Panc1 (cell line): ENCODE results near the gene DOCK4. TPM values are rescaled to one million over a fixed set of nuclear protein-coding genes. Genes with fewer than 3 reads are reported as not detected.

Experiments
- ATAC-seq: fragments of 200-7000 bp; cut with Tn5 transposase; 2 replicates; pipeline ENCODE4 v1.9.1; 2020; ENCODE audit warnings: mild to moderate bottlenecking, moderate library complexity
- BruUV-seq: library from RNA; stranded (reverse); fragments of 400-500 nt; replicated peaks from 2 replicates; lab custom pipeline; 2021; lab: Mats Ljungman, UMichigan
- CTCF ChIA-PET: fragments of 300-600 bp; sonication (Branson Sonifier 250); formaldehyde crosslinking; loops from one replicate; lab custom pipeline; 2022; ENCODE audit warnings: antibody characterized with exemption; lab: Charles Lee
- POLR2A ChIA-PET: fragments of 300-600 bp; sonication (Branson Sonifier 250); formaldehyde crosslinking; loops from one replicate; lab custom pipeline; 2022; ENCODE audit warnings: antibody characterized with exemption; lab: Charles Lee
- DNase-seq: peaks from one replicate; pipeline ENCODE4 v3.0.0-alpha.2; 2010; ENCODE audit warnings: low read depth, low spot score
- H3K27ac ChIP-seq: 2 replicates; pipeline ENCODE4 v1.5.1; 2011; ENCODE audit warnings: mild to moderate bottlenecking, low read length, inconsistent platforms
- H3K27me3 ChIP-seq: fragments of 200-500 bp; sonication (Bioruptor generic); 2 replicates; pipeline ENCODE4 v1.6.0; 2014; ENCODE audit warnings: low read length, inconsistent platforms; ENCODE audit not compliant: control insufficient read depth, insufficient read depth
- H3K36me3 ChIP-seq: fragments of 200-500 bp; sonication (Bioruptor generic); 2 replicates; pipeline ENCODE4 v1.5.1; 2014; ENCODE audit warnings: inconsistent platforms, mild to moderate bottlenecking, low read length, moderate library complexity; ENCODE audit not compliant: control insufficient read depth, insufficient read depth
- H3K4me1 ChIP-seq: 2 replicates; pipeline ENCODE4 v1.5.1; 2011; ENCODE audit warnings: inconsistent platforms, mild to moderate bottlenecking, low read length, moderate library complexity; ENCODE audit not compliant: control insufficient read depth, insufficient read depth
- H3K4me3 ChIP-seq, 2 experiments: 2 replicates each; pipeline ENCODE4 v1.5.1; 2011 to 2012; ENCODE audit warnings: low read depth in 2 of 2, low read length in 2 of 2, mild to moderate bottlenecking in 2 of 2, inconsistent platforms in 1 of 2, moderate library complexity in 1 of 2
- H3K9me3 ChIP-seq: fragments of 200-500 bp; sonication (Bioruptor generic); 2 replicates; pipeline ENCODE4 v1.5.1; 2014; ENCODE audit warnings: low read depth, mild to moderate bottlenecking, inconsistent platforms, low read length, moderate library complexity; ENCODE audit not compliant: control insufficient read depth, insufficient read depth
- CTCF ChIP-seq: fragments of 450-650 bp; IDR thresholded peaks from 2 replicates; pipeline ENCODE4 v1.5.1; 2017; ENCODE audit warnings: mild to moderate bottlenecking
- POLR2AphosphoS5 ChIP-seq: IDR thresholded peaks from 2 replicates; pipeline ENCODE4 v1.6.1; 2012; ENCODE audit warnings: mild to moderate bottlenecking, low read depth, low read length, moderate library complexity
- SIN3A ChIP-seq: IDR thresholded peaks from 2 replicates; pipeline ENCODE4 v1.6.1; 2012; ENCODE audit warnings: low read depth, mild to moderate bottlenecking, low read length, moderate library complexity, borderline replicate concordance; ENCODE audit not compliant: insufficient read depth
- TCF7L2 ChIP-seq: IDR thresholded peaks from 2 replicates; pipeline ENCODE4 v1.6.1; 2011; ENCODE audit warnings: mild to moderate bottlenecking, low read depth, low read length, inconsistent platforms
- in situ Hi-C: cut with HindIII; loops from 2 replicates; pipeline ENCODE4 v1.10.0; 2016; ENCODE audit warnings: low sequenced_read_pairs, low pct_unique_long_range_greater_than_20kb
- intact Hi-C: fragments of 100-400 bp; cut with micrococcal nuclease; formaldehyde crosslinking; loops from one replicate; pipeline ENCODE4 v1.10.0; 2022; ENCODE audit not compliant: unreplicated experiment
- total RNA-seq: library from RNA; stranded (reverse); gene quantifications from one replicate; pipeline ENCODE4 v1.2.1, GENCODE V29; 2021; ENCODE audit not compliant: unreplicated experiment
- TF ChIP-seq, protein P1 (sequence below), 2 experiments: IDR thresholded peaks; 2 replicates each; pipeline ENCODE4 v1.6.1; 2011 to 2012; ENCODE audit warnings: low read depth in 2 of 2, control low read depth in 1 of 2, low read length in 1 of 2, mild to moderate bottlenecking in 1 of 2, moderate library complexity in 1 of 2; ENCODE audit not compliant: insufficient read depth in 1 of 2

DOCK4 gene
- total RNA-seq, 1 experiment from 2014 or later, result 10.8 TPM

GRCh38 chr7:111789870-111790269, 416.3 kb downstream of the DOCK4 start:
- Histone ChIP-seq H3K36me3 (no peaks in the 10 kb centered on the region; the same call in 1 of the 2 replicates), H3K9me3 (no peaks in the 10 kb centered on the region), H3K4me3 (no peak overlapping the region), H3K27me3 (no peaks in the 10 kb centered on the region), H3K4me1 (no peaks in the 10 kb centered on the region), H3K27ac (no peak overlapping the region)
- in situ Hi-C loops (no loop called here), intact Hi-C loops (no loop called here)
- ATAC-seq (no peak), DNase-seq (no peak)
- no TSS peak for BruUV-seq
- no peak for TF ChIP-seq SIN3A
- TF ChIP-seq TCF7L2, result no peak
- TF ChIP-seq, protein P1, sequence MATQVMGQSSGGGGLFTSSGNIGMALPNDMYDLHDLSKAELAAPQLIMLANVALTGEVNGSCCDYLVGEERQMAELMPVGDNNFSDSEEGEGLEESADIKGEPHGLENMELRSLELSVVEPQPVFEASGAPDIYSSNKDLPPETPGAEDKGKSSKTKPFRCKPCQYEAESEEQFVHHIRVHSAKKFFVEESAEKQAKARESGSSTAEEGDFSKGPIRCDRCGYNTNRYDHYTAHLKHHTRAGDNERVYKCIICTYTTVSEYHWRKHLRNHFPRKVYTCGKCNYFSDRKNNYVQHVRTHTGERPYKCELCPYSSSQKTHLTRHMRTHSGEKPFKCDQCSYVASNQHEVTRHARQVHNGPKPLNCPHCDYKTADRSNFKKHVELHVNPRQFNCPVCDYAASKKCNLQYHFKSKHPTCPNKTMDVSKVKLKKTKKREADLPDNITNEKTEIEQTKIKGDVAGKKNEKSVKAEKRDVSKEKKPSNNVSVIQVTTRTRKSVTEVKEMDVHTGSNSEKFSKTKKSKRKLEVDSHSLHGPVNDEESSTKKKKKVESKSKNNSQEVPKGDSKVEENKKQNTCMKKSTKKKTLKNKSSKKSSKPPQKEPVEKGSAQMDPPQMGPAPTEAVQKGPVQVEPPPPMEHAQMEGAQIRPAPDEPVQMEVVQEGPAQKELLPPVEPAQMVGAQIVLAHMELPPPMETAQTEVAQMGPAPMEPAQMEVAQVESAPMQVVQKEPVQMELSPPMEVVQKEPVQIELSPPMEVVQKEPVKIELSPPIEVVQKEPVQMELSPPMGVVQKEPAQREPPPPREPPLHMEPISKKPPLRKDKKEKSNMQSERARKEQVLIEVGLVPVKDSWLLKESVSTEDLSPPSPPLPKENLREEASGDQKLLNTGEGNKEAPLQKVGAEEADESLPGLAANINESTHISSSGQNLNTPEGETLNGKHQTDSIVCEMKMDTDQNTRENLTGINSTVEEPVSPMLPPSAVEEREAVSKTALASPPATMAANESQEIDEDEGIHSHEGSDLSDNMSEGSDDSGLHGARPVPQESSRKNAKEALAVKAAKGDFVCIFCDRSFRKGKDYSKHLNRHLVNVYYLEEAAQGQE (IDR thresholded peaks at IDR 0.05; ENCODE audit: insufficient read depth in 1 of 2, low read depth in 2 of 2, low read length in 1 of 2), result no peak
- TF ChIP-seq CTCF, result no peak
- POLR2A ChIA-PET, result no interaction called here
- CTCF ChIA-PET, result no interaction called here

DNA sequence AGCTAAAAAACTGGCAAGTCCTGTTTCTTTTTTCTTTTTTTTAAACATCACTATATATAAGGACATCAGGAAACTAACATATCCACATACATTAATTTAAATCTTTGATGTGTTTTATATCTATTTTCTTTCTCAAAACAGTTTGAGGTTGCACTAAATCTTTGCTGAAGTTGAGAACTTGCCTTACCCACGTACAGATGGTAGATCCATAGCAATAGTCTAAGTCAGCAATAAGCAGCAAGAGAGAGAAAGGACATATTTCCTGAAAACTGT, 417.2 kb downstream of the DOCK4 start:
- ATAC-seq (no peak), DNase-seq (no peak)
- no peaks in the 10 kb centered on the region; the same call in 1 of the 2 replicates for H3K36me3 ChIP-seq
- no TSS peak for BruUV-seq
- ChIA-PET CTCF (no interaction called here), POLR2A (no interaction called here)
- H3K27me3 ChIP-seq, result no peaks in the 10 kb centered on the region
- H3K27ac ChIP-seq, result no peak overlapping the region
- no peak for TF ChIP-seq TCF7L2
- TF ChIP-seq CTCF, result no peak
- TF ChIP-seq POLR2AphosphoS5, result no peak
- TF ChIP-seq SIN3A, result no peak
- TF ChIP-seq, protein P1 (IDR thresholded peaks at IDR 0.05; ENCODE audit: insufficient read depth in 1 of 2, low read depth in 2 of 2, low read length in 1 of 2), result no peak
- in situ Hi-C loops, result no loop called here
- H3K4me3 ChIP-seq, result no peak overlapping the region
- no peaks in the 10 kb centered on the region for H3K4me1 ChIP-seq
- intact Hi-C loops, result no loop called here
- no peaks in the 10 kb centered on the region for H3K9me3 ChIP-seq
